HEK293 (cell line): Measurements from ENCODE around the gene SLC9C2.

ENCODE experiments used
- CTCF ChIA-PET: fragments of 350-600 bp; formaldehyde crosslinking; extraction: SDS; loops from one replicate; lab custom pipeline; 2021; ENCODE audit warnings: antibody characterized with exemption; lab: Yijun Ruan, JAX
- POLR2A ChIA-PET: fragments of 300-600 bp; formaldehyde crosslinking; extraction: SDS; loops from one replicate; lab custom pipeline; 2020; ENCODE audit warnings: antibody characterized with exemption, inconsistent platforms; lab: Yijun Ruan, JAX
- H3K27ac ChIP-seq: fragments of 200-500 bp; sonication (Bioruptor generic); 2 replicates; pipeline ENCODE4 v1.5.1; 2014; ENCODE audit warnings: low read depth, low read length, control low read depth, inconsistent platforms; ENCODE audit errors: extremely low read depth
- H3K36me3 ChIP-seq, 2 experiments: fragments of 200-500 bp in 1 of 2; sonication (Bioruptor generic) in 1 of 2; 1 replicate in 1 of 2; 2 replicates in 1 of 2; pipeline ENCODE4 v1.5.1; 2014 to 2017; ENCODE audit warnings: inconsistent platforms in 2 of 2, low read length in 2 of 2; ENCODE audit not compliant: control insufficient read depth in 2 of 2, insufficient read depth in 1 of 2
- H3K4me1 ChIP-seq: fragments of 200-500 bp; sonication (Bioruptor generic); 2 replicates; pipeline ENCODE4 v1.5.1; 2014; ENCODE audit warnings: mild to moderate bottlenecking, low read length, inconsistent platforms; ENCODE audit not compliant: control insufficient read depth, insufficient read depth
- H3K4me3 ChIP-seq: 2 replicates; pipeline ENCODE4 v1.5.1; 2011; ENCODE audit warnings: low read depth, mild to moderate bottlenecking, control low read depth, low read length, moderate library complexity
- H3K9me3 ChIP-seq: fragments of 200-500 bp; sonication (Bioruptor generic); 2 replicates; pipeline ENCODE4 v1.5.1; 2014; ENCODE audit warnings: low read depth, low read length, inconsistent platforms; ENCODE audit not compliant: control insufficient read depth, insufficient read depth
- AEBP2 ChIP-seq: fragments of 450-650 bp; formaldehyde crosslinking; IDR thresholded peaks from 2 replicates; pipeline ENCODE4 v1.5.1; 2016; ENCODE audit warnings: missing biosample characterization, missing genetic modification characterization, borderline replicate concordance
- BCL11B ChIP-seq: fragments of 450-650 bp; formaldehyde crosslinking; IDR thresholded peaks from 2 replicates; pipeline ENCODE4 v1.5.1; 2016; ENCODE audit warnings: low read depth, missing biosample characterization, missing genetic modification characterization
- HOXA7 ChIP-seq: sonication (generic); formaldehyde crosslinking; IDR thresholded peaks from 2 replicates; pipeline ENCODE4 v1.8.1; 2022; ENCODE audit warnings: missing genetic modification reagents, borderline replicate concordance
- KLF17 ChIP-seq: fragments of 450-650 bp; formaldehyde crosslinking; IDR thresholded peaks from 2 replicates; pipeline ENCODE4 v1.5.1; 2016; ENCODE audit warnings: missing biosample characterization, missing genetic modification characterization
- MEIS1 ChIP-seq: sonication (generic); formaldehyde crosslinking; IDR thresholded peaks from 2 replicates; pipeline ENCODE4 v1.8.1; 2022; ENCODE audit warnings: missing genetic modification reagents, mild to moderate bottlenecking, borderline replicate concordance
- MYNN ChIP-seq: fragments of 450-650 bp; formaldehyde crosslinking; IDR thresholded peaks from 2 replicates; pipeline ENCODE4 v1.5.1; 2016; ENCODE audit warnings: missing biosample characterization, missing genetic modification characterization, borderline replicate concordance
- OSR2 ChIP-seq: fragments of 450-650 bp; formaldehyde crosslinking; IDR thresholded peaks from 2 replicates; pipeline ENCODE4 v1.5.1; 2016; ENCODE audit warnings: missing biosample characterization, missing genetic modification characterization
- PRDM1 ChIP-seq: fragments of 450-650 bp; formaldehyde crosslinking; IDR thresholded peaks from 2 replicates; pipeline ENCODE4; 2016; ENCODE audit warnings: missing biosample characterization, missing genetic modification characterization
- PRDM2 ChIP-seq: fragments of 450-650 bp; formaldehyde crosslinking; IDR thresholded peaks from 2 replicates; pipeline ENCODE4 v1.5.1; 2016; ENCODE audit warnings: missing biosample characterization, missing genetic modification characterization, borderline replicate concordance
- SP7 ChIP-seq: fragments of 450-650 bp; formaldehyde crosslinking; IDR thresholded peaks from 2 replicates; pipeline ENCODE4 v1.5.1; 2016; ENCODE audit warnings: missing biosample characterization, missing genetic modification characterization
- ZFP3 ChIP-seq: fragments of 450-650 bp; formaldehyde crosslinking; IDR thresholded peaks from 2 replicates; pipeline ENCODE4 v1.5.1; 2016; ENCODE audit warnings: low read depth, missing biosample characterization, missing genetic modification characterization
- ZNF157 ChIP-seq: fragments of 450-650 bp; formaldehyde crosslinking; IDR thresholded peaks from 2 replicates; pipeline ENCODE4 v1.5.1; 2016; ENCODE audit warnings: missing biosample characterization, missing genetic modification characterization
- ZNF174 ChIP-seq: fragments of 450-650 bp; formaldehyde crosslinking; IDR thresholded peaks from 2 replicates; pipeline ENCODE4 v1.5.0; 2017; ENCODE audit warnings: missing biosample characterization, mild to moderate bottlenecking, missing genetic modification characterization
- ZNF175 ChIP-seq: fragments of 450-650 bp; formaldehyde crosslinking; IDR thresholded peaks from 2 replicates; pipeline ENCODE4 v1.5.1; 2016; ENCODE audit warnings: missing biosample characterization, missing genetic modification characterization
- ZNF24 ChIP-seq: fragments of 450-650 bp; formaldehyde crosslinking; IDR thresholded peaks from 2 replicates; pipeline ENCODE4 v1.5.1; 2016; ENCODE audit warnings: missing biosample characterization, missing genetic modification characterization
- ZNF274 ChIP-seq, 2 experiments: fragments of 200-500 bp in 1 of 2; fragments of 450-650 bp in 1 of 2; sonication (Bioruptor generic) in 1 of 2; formaldehyde crosslinking in 1 of 2; IDR thresholded peaks; 2 replicates each; pipeline versions ENCODE4 v1.5.1 to v1.6.1; 2014 to 2016; ENCODE audit warnings: borderline replicate concordance in 1 of 2, inconsistent platforms in 1 of 2, low read length in 1 of 2, missing biosample characterization in 1 of 2, missing genetic modification characterization in 1 of 2
- ZNF341 ChIP-seq: fragments of 450-650 bp; formaldehyde crosslinking; IDR thresholded peaks from 2 replicates; pipeline ENCODE4; 2016; ENCODE audit warnings: low read depth, missing biosample characterization, missing genetic modification characterization
- ZNF366 ChIP-seq: fragments of 450-650 bp; formaldehyde crosslinking; conservative IDR thresholded peaks from 2 replicates; pipeline ENCODE4 v1.5.1; 2016; ENCODE audit warnings: missing biosample characterization, missing genetic modification characterization
- ZNF510 ChIP-seq: fragments of 450-650 bp; formaldehyde crosslinking; IDR thresholded peaks from 2 replicates; pipeline ENCODE4 v1.5.1; 2018; ENCODE audit warnings: mild to moderate bottlenecking, missing genetic modification characterization, missing biosample characterization; ENCODE audit not compliant: insufficient replicate concordance
- ZNF529 ChIP-seq: fragments of 450-650 bp; formaldehyde crosslinking; IDR thresholded peaks from 2 replicates; pipeline ENCODE4 v1.5.1; 2017; ENCODE audit warnings: missing genetic modification characterization, missing biosample characterization; ENCODE audit not compliant: insufficient replicate concordance
- ZNF580 ChIP-seq: fragments of 450-650 bp; formaldehyde crosslinking; IDR thresholded peaks from 2 replicates; pipeline ENCODE4 v1.5.1; 2016; ENCODE audit warnings: missing biosample characterization, missing genetic modification characterization
- ZNF585B ChIP-seq: fragments of 450-650 bp; formaldehyde crosslinking; IDR thresholded peaks from 2 replicates; pipeline ENCODE4 v1.5.1; 2016; ENCODE audit warnings: missing biosample characterization, missing genetic modification characterization
- ZNF600 ChIP-seq: fragments of 450-650 bp; formaldehyde crosslinking; IDR thresholded peaks from 2 replicates; pipeline ENCODE4 v1.5.1; 2016; ENCODE audit warnings: missing biosample characterization, missing genetic modification characterization
- ZNF777 ChIP-seq: fragments of 450-650 bp; formaldehyde crosslinking; IDR thresholded peaks from 2 replicates; pipeline ENCODE4 v1.5.1; 2017; ENCODE audit warnings: missing biosample characterization, missing genetic modification characterization, borderline replicate concordance
- ZSCAN16 ChIP-seq: fragments of 450-650 bp; formaldehyde crosslinking; IDR thresholded peaks from 2 replicates; pipeline ENCODE4 v1.5.1; 2016; ENCODE audit warnings: missing biosample characterization, missing genetic modification characterization
- TF ChIP-seq, protein P1 (sequence below): fragments of 450-650 bp; formaldehyde crosslinking; IDR thresholded peaks from 2 replicates; pipeline ENCODE4; 2016; ENCODE audit warnings: missing biosample characterization, missing genetic modification characterization

The SLC9C2 gene

GRCh38 chr1:173506437-173506836, 96.4 kb downstream of the SLC9C2 start:
- POLR2A ChIA-PET, result interaction anchor here (1.8 to 2.9 kb wide), 2 partner anchors 29 to 209 kb away, joined by 5 to 24 read pairs; partner anchors contain the start of genes KLHL20 and PRDX6
- H3K27ac ChIP-seq, result no peak overlapping the region

GRCh38 chr1:173505391-173505790, 97.5 kb downstream of the SLC9C2 start:
- Histone ChIP-seq H3K27ac (no peak overlapping the region), H3K36me3 (no peaks in the 10 kb centered on the region), H3K4me3 (no peak overlapping the region), H3K4me1 (peaks cover 8% of the 10 kb centered on the region), H3K9me3 (no peaks in the 10 kb centered on the region)
- TF ChIP-seq ZNF274 (IDR thresholded peaks at IDR 0.05; ENCODE audit: low read length), result no peak
- no peak for TF ChIP-seq ZNF274 (tag by site-specific recombination; IDR thresholded peaks at IDR 0.05; ENCODE audit: borderline replicate concordance)
- no peak for TF ChIP-seq MEIS1 (CRISPR knock-in tag)
- TF ChIP-seq ZNF24, result no peak
- no peak for TF ChIP-seq ZSCAN16 (tag by site-specific recombination)
- no peak for TF ChIP-seq ZNF529
- no peak for TF ChIP-seq ZNF157 (tag by site-specific recombination)
- no peak for TF ChIP-seq ZNF585B (tag by site-specific recombination)
- no peak for TF ChIP-seq AEBP2
- no peak for TF ChIP-seq ZFP3
- no peak for TF ChIP-seq ZNF510 (tag by site-specific recombination)
- no peak for TF ChIP-seq PRDM2
- TF ChIP-seq SP7, result no peak
- no peak for TF ChIP-seq HOXA7 (CRISPR knock-in tag)
- POLR2A ChIA-PET, result interaction anchor here (2.9 kb wide), 1 partner anchor 28 kb away, joined by 24 read pairs; the partner anchor contains the start of gene PRDX6
- CTCF ChIA-PET, result no interaction called here

More at GRCh38 chr1:173506437-173506836, 96.4 kb downstream of the SLC9C2 start:
- no peaks in the 10 kb centered on the region for H3K36me3 ChIP-seq
- no peaks in the 10 kb centered on the region for H3K9me3 ChIP-seq
- CTCF ChIA-PET, result interaction anchor here (1.0 to 2.1 kb wide), 2 partner anchors 75 to 676 kb away, joined by 3 to 9 read pairs; no protein-coding TSS in a partner anchor
- H3K4me1 ChIP-seq, result peaks cover 8% of the 10 kb centered on the region
- no peak overlapping the region for H3K4me3 ChIP-seq
- TF ChIP-seq ZNF580 (tag by site-specific recombination) (no peak), ZNF174 (tag by site-specific recombination) (no peak), ZNF175 (tag by site-specific recombination) (no peak), KLF17 (no peak), ZNF341 (tag by site-specific recombination) (no peak), BCL11B (tag by site-specific recombination) (no peak), ZNF366 (tag by site-specific recombination) (no peak), OSR2 (tag by site-specific recombination) (no peak), ZNF777 (tag by site-specific recombination) (no peak), PRDM1 (tag by site-specific recombination) (no peak), ZNF600 (no peak), MYNN (tag by site-specific recombination) (no peak)
- TF ChIP-seq, protein P1, sequence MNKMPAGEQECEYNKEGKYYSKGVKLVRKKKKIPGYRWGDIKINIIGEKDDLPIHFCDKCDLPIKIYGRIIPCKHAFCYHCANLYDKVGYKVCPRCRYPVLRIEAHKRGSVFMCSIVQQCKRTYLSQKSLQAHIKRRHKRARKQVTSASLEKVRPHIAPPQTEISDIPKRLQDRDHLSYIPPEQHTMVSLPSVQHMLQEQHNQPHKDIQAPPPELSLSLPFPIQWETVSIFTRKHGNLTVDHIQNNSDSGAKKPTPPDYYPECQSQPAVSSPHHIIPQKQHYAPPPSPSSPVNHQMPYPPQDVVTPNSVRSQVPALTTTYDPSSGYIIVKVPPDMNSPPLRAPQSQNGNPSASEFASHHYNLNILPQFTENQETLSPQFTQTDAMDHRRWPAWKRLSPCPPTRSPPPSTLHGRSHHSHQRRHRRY, result no peak
- TF ChIP-seq, all 188 proteins: peak for 0
